ENCODE results near the gene ERG28.

DNA sequence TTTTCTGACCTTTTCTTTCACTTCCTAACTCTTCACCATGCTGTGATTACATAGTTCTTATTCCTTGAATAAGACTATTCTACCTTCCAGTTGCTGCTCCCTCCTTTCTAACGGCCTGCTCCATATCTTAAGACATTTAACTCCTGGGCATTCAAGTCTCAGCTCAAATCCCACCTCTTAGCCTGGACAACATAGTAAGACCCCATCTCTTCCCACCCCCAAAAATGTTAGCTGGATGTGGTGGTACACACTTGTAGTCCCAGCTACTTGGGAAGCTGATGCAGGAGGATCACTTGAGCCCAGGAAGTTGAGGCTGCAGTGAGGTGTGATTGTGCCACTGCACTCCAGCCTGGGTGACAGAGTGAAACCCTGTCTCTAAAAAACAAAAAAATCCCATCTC lies 10.9 kb downstream of the ERG28 start:
- TF ChIP-seq CTCF (IDR thresholded peaks at IDR 0.05; ENCODE audit: low read depth, low read length): no peak
- no peak for TF ChIP-seq EZH2phosphoT487 (IDR thresholded peaks at IDR 0.05; ENCODE audit: low read depth)
